MG63 (cell line): ENCODE data around the gene SLIT3. TPM values are rescaled to one million over a fixed set of nuclear protein-coding genes. Genes with fewer than 3 reads are reported as not detected.
"Not testable (repeated sequence)": the region's sequence is repeated elsewhere in the genome, so short reads cannot be mapped to it uniquely, and the experiment has no call there.

Source experiments
- DNase-seq: peaks from one replicate; pipeline ENCODE4 v3.0.0-alpha.2; 2020
- H3K27me3 ChIP-seq: fragments of 250-450 bp; sonication (Bioruptor Pico); 2 replicates; pipeline ENCODE4 v1.5.1; 2020; ENCODE audit warnings: mild to moderate bottlenecking, moderate library complexity
- H3K36me3 ChIP-seq: fragments of 250-450 bp; sonication (Bioruptor Pico); 2 replicates; pipeline ENCODE4 v1.5.1; 2020; ENCODE audit warnings: mild to moderate bottlenecking, moderate library complexity
- H3K4me3 ChIP-seq: fragments of 250-450 bp; sonication (Bioruptor Pico); 2 replicates; pipeline ENCODE4 v1.5.1; 2020; ENCODE audit warnings: mild to moderate bottlenecking, moderate library complexity
- H3K9me3 ChIP-seq: fragments of 250-450 bp; sonication (Bioruptor Pico); 2 replicates; pipeline ENCODE4 v1.5.1; 2020; ENCODE audit warnings: mild to moderate bottlenecking, moderate library complexity
- total RNA-seq: library from RNA; depleted of rRNA; stranded (reverse); fragments of >200 nt; shearing (Covaris generic); gene quantifications from 2 replicates; pipeline ENCODE4 v1.2.3, GENCODE V29; 2014; ENCODE audit warnings: low replicate concordance

Gene SLIT3
- total RNA-seq, 1 experiment from 2014 or later, result 8.0 TPM

DNA sequence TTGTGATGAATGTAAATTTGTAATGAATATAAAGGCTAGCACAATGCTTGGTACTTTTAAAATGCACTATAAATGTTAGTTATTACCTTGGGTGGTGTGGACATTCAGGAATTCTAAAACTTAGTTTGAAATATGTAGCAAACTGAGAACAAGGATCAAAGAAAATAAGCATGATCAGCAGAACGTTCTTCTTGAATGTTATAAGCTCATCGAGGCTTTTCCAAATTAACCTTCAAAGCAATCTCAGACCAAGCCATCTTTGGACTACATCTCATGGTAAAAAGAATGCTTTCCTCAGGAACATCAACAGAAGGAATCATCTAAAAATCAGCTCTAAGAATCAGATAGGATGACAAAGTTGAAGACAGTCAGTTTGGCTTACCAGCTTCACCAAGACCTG is 146.3 kb downstream of the SLIT3 start:
- peaks cover 25% of the 10 kb centered on the region for H3K9me3 ChIP-seq
- H3K27me3 ChIP-seq, result no peaks in the 10 kb centered on the region
- no peaks in the 10 kb centered on the region for H3K36me3 ChIP-seq
- no peak for DNase-seq
- no peak overlapping the region for H3K4me3 ChIP-seq

DNA sequence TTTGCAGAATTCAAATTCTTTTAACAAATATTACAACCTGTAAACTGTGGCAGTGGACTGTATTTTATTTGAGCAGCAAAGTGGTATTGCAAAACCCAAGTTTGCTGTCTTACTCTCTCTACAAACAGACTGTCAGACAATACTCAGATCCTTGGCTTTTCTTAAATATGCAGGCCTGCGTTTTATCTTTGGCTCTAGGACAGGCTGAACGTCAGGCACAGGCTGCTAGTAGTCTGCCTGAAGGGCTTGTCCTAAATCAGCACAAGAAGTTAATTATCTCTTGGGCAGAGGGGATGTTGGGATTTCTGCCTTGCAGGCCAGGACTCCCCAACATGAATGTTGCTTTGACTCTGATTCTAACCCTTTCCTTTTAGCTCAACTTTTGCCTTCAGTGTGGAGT is 147.5 kb downstream of the SLIT3 start:
- H3K4me3 ChIP-seq, result no peak overlapping the region
- H3K27me3 ChIP-seq, result no peaks in the 10 kb centered on the region
- no peaks in the 10 kb centered on the region for H3K36me3 ChIP-seq
- peaks cover 13% of the 10 kb centered on the region for H3K9me3 ChIP-seq
- no peak for DNase-seq

DNA sequence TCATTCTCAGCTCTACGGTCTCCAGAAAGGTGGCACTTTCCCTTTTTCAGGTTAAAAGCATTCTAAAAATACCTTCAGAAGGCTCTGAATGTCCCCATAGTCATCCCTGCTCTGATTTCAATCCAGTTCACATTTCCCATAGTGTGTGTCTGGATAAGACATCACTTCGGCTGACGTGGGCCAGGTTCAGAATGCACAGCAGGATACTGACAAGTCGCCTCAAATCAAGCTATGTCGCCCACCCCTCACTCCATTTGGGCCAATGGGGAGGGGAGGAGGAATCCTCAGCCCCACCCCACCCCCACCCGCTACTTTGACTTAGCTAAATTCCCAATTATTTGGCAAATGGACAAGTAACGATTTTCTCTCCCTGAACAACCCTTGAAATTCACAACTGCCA is 148.0 kb downstream of the SLIT3 start:
- no peak for DNase-seq
- Histone ChIP-seq H3K36me3 (no peaks in the 10 kb centered on the region), H3K27me3 (no peaks in the 10 kb centered on the region), H3K4me3 (no peak overlapping the region), H3K9me3 (peaks cover 8% of the 10 kb centered on the region)

DNA sequence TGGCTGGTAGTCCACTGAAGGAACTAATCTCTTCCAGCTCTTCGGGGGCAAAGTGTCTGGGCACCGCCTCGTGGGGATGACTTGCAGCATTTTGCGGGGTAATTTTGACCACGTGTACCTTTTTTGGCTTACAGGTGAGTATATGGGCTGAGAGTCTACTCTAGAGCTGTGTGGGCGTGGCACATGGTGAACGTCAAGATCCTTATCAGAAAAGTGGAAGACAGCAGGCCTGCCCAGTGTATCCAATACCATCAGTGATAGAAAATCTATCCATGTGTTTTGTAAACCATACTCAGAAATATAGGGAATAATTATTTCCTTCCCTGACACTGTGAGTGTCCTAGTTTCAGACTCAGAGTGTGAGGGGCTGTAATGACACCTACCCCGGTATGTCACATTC is 148.5 kb downstream of the SLIT3 start:
- Histone ChIP-seq H3K27me3 (no peaks in the 10 kb centered on the region), H3K36me3 (no peaks in the 10 kb centered on the region), H3K4me3 (no peak overlapping the region), H3K9me3 (peaks cover 4% of the 10 kb centered on the region)
- no peak for DNase-seq

DNA sequence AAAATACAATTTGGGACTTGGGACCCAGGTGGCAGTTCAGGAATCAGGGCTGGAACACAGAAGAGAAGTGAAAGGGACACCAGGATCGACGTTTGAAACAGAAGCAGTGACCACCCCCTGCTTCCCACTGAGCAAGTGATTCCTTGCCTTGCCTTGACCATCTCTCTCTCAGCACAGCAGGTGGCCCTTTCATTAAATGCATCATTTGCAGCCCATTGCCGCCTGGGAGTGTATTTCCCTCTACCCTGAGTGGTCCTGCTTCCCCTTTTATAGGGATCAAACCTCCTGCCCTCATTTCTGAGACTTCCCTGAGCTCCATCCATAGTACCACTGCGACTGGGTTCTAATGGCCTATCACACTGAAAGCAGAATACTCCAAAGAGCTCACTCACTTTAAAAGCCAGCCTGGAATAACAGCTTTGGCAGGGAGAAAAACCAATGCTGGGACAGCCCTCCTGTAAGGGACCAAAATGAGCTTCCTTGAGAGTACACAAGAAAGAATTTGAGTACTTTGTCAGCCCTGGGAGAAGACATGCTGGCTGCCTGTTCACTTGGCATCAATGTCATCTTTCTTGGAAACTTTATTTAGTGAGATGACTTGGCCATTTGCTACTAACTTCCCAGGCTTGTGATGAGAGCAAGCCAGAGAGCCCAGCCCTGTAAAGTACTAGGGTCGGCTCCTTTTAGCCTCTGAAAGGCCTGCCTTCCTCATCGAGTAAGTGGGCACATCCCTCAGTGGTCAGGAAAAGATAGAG is 149.7 kb downstream of the SLIT3 start:
- Histone ChIP-seq H3K27me3 (no peaks in the 10 kb centered on the region), H3K36me3 (no peaks in the 10 kb centered on the region), H3K9me3 (no peaks in the 10 kb centered on the region; the same call in 1 of the 2 replicates), H3K4me3 (no peak overlapping the region)
- no peak for DNase-seq

DNA sequence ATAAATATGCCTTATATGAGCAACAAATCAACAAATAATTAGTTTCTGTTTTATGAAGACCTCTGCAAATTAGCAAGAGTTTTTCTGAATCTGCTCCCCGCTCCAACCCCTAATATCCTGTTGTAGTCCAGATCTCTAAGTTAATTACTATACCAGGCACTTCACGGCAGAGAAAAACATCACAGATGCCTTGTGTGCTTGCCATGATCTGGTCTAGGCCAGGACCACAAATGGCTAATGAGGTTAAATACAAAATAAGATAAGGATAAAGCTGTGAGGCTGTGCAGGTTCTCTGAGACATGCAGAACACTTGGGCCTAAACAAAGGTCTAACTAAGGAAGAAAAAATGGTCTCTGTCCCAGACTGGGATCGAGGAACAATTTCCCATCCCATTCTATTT is 150.8 kb downstream of the SLIT3 start:
- Histone ChIP-seq H3K4me3 (no peak overlapping the region), H3K9me3 (no peaks in the 10 kb centered on the region), H3K27me3 (no peaks in the 10 kb centered on the region), H3K36me3 (no peaks in the 10 kb centered on the region)
- no peak for DNase-seq

DNA sequence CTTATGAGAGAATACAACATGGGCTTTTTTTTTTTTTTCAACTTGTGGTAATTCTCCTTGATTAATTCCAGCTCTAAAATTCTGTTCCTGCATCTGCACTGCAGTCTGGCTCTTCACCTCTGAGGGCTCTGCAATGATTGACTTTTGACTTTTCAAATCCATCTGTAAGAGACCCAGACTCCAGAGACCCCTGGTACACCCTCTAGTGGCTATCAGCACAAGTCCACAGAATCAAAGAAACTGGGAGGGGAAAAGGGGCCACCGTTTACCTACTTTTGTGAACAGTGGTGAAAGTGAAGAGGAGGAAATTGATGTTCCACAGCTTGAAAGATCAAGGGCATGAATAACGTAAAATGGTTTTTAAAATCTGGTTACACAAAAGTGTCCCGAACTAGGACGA is 151.6 kb downstream of the SLIT3 start:
- Histone ChIP-seq H3K27me3 (no peaks in the 10 kb centered on the region), H3K4me3 (no peak overlapping the region)

DNA sequence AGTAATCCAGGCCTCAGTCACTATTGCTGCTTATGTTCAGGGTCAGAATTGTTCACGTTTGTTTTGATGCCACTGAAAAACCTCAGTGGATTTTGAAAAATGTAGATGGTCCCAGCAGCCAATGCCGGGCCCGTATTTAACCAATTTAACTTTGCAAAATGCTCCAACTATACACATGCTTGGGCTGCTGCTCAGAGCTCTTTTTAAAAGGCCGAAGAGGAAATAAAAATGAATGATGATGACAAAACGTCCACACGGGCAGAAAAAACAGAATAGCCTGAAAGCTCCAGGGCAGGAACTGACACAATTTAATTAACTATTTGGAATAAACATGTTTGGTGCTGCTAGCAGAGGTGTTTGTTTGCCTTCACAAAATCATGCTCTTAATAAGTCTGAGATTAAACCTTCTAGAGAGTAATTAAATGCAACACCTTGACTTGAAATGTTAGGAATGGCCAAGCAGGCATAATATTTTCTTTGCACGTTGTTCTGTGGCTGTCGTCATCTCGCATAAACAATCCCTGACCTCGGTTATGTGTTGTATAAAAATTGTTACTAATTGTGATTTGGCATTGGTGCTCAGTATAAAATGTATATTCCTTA is 152.7 kb downstream of the SLIT3 start:
- Histone ChIP-seq H3K27me3 (no peaks in the 10 kb centered on the region), H3K9me3 (no peaks in the 10 kb centered on the region), H3K36me3 (no peaks in the 10 kb centered on the region), H3K4me3 (no peak overlapping the region)
- no peak for DNase-seq

More for the DNA sequence above, 151.6 kb downstream of the SLIT3 start:
- H3K9me3 ChIP-seq, result no peaks in the 10 kb centered on the region
- H3K36me3 ChIP-seq, result no peaks in the 10 kb centered on the region
- DNase-seq, result no peak

DNA sequence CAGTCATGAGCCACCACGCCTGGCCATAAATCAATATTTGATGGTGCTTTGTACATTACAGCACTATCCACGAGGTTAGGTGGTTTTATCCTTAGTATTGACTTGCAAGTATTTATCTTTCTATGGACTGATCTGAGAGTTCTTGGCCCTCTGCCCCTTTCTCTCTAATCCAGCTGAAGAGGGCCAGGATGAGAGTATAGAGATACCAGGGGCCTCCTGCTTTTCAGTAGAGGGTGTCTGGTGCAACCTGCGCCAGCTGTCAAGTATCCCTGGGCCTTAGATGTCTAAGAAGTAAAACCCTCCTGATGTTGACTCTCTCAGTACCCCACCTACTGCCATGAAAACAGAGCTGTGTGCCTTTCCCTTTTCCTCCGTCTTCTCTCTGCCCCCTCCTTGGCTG is 153.4 kb downstream of the SLIT3 start:
- no peak for DNase-seq
- H3K4me3 ChIP-seq, result no peak overlapping the region
- no peaks in the 10 kb centered on the region for H3K36me3 ChIP-seq
- no peaks in the 10 kb centered on the region for H3K9me3 ChIP-seq
- no peaks in the 10 kb centered on the region for H3K27me3 ChIP-seq

DNA sequence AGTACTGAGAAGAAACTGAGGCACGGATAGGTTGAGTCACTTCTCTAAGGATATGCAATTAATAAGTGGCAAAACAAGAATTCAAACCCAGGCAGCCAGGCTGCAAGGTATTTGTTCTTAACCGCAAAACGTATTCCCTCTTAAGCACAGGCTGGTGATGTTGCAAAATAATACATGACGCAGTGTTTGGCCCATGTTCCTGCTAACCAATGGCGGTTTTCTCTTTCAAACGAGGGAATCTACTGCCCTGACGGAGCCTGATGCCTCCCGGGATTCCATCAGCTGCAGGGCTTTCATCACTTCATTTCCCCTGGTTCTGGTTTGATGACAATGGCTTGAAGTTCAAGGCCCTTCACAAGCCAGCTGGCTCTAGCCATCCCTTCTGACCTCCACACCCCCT is 154.8 kb downstream of the SLIT3 start:
- DNase-seq, result no peak
- H3K4me3 ChIP-seq, result no peak overlapping the region
- H3K36me3 ChIP-seq, result no peaks in the 10 kb centered on the region
- H3K27me3 ChIP-seq, result no peaks in the 10 kb centered on the region
- H3K9me3 ChIP-seq, result no peaks in the 10 kb centered on the region

DNA sequence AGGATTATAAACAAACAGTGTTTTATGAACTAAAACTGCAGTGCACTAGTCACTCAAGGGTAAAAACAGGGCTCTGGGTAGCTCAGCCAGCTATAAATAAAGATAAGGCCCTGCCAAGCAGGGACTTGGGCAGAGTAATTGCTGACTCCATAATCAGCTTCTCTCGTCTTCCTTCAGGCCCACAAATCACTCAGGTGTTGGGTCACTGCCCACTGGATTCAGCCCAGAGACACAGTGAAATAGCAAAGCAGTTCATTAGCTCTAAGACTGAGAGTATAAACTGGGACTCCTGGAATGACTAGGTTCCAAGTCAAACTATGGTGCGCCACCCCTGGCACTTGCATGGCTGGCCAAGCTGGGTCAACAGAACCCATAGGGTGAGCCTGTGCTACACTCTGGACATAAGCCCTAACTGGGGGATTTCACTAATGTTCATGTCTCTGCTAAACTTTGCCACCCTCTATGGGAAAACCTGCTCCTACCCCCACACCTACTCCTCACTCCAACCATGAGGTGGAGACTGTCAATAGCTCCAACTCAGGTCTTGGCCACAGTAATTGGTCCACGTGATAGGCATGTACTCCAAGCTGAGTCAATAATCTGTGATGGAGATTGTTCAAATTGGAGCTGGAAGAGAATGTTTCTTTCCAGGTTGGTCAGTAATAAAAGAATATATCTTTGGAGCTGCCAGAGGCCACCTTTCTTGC is 158.5 kb downstream of the SLIT3 start:
- H3K36me3 ChIP-seq, result no peaks in the 10 kb centered on the region
- peak; percentile 91 for DNase-seq
- no peaks in the 10 kb centered on the region for H3K27me3 ChIP-seq
- H3K4me3 ChIP-seq, result no peak overlapping the region
- H3K9me3 ChIP-seq, result no peaks in the 10 kb centered on the region

DNA sequence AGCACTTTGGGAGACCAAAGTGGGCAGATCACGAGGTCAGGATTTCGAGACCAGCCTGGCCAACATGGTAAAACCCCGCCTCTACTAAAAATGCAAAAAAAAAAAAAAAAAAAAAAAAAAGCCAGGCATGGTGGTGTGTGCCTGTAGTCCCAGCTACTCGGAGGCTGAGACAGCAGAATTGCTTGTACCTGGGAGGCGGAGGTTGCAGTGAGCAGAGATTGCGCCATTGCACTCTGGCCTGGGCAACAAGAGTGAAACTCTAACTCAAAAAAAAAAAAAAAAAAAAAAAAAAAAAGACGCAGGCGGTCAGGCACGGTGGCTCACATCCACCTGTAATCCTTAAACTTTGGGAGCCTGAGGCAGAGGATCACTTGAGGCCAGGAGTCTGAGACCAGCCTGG is 160.7 kb downstream of the SLIT3 start:
- not testable (repeated sequence) for H3K36me3 ChIP-seq, H3K27me3 ChIP-seq, H3K4me3 ChIP-seq, DNase-seq, H3K9me3 ChIP-seq

DNA sequence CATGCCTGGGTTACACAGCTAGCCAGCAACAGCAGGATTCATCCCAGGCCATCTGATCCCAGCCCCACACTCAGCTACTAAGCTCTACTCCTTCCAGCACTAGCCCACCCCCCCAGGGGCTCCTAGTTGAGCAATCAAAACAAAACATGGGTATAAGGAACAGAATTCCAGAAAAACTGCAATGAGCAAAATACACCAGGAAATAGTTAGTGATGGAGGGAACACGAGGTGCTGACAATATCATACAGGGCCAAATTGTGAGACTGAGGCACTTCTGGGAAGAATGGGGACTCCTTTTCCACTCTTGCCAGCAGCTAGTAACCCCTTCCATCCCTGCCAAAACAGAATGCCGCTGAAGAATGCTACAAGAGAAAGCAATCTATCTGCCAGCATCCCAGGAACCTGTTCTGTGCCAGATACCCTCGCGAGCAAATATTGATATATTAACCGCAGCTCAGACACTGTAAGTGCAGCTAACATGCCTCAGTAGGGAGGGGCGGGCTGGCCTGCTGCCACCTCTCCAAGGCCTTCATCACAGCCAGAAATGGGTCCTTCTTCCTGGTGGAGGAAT is 161.4 kb downstream of the SLIT3 start:
- Histone ChIP-seq H3K36me3 (no peaks in the 10 kb centered on the region), H3K4me3 (no peak overlapping the region), H3K9me3 (no peaks in the 10 kb centered on the region), H3K27me3 (no peaks in the 10 kb centered on the region)
- peak; percentile 22 for DNase-seq

DNA sequence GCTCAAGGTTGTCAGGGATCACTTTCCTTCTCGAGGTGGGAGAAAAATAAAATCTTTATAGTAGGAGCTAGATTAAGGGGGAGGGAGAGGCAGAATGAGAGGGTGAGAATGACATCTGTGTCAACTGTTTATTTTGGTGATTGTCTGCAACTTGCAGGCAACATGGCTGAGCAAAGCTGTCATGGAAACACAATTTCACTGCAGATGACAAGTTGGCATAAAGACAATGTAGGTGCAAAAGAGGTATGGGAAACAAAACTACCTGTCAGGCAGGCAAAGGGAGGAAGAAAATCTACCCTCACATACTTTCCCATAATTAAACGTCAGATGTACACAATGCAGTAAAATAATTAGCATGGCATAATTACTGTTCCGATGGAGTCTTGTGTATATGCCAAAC is 167.4 kb downstream of the SLIT3 start:
- Histone ChIP-seq H3K36me3 (no peaks in the 10 kb centered on the region), H3K9me3 (no peaks in the 10 kb centered on the region), H3K27me3 (no peaks in the 10 kb centered on the region), H3K4me3 (no peak overlapping the region)
- DNase-seq, result no peak

DNA sequence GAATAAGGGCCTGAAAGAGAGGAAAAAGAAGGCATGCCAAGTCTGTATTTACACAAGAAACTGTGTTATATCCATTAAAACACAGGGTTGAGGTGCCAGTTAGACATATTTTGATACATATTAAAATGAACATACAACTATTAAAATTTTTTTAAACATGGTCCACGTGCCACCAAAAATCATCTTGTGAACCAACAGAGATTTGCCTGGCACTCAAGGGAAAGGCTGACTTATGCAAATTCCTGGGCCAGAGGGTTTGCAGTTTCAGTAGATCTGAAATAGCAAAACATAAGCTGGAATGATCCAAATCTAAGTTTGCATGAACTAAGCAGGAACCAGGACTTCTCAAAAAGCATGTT is 168.7 kb downstream of the SLIT3 start:
- Histone ChIP-seq H3K27me3 (no peaks in the 10 kb centered on the region), H3K36me3 (no peaks in the 10 kb centered on the region), H3K4me3 (no peak overlapping the region), H3K9me3 (no peaks in the 10 kb centered on the region)
- DNase-seq, result no peak

DNA sequence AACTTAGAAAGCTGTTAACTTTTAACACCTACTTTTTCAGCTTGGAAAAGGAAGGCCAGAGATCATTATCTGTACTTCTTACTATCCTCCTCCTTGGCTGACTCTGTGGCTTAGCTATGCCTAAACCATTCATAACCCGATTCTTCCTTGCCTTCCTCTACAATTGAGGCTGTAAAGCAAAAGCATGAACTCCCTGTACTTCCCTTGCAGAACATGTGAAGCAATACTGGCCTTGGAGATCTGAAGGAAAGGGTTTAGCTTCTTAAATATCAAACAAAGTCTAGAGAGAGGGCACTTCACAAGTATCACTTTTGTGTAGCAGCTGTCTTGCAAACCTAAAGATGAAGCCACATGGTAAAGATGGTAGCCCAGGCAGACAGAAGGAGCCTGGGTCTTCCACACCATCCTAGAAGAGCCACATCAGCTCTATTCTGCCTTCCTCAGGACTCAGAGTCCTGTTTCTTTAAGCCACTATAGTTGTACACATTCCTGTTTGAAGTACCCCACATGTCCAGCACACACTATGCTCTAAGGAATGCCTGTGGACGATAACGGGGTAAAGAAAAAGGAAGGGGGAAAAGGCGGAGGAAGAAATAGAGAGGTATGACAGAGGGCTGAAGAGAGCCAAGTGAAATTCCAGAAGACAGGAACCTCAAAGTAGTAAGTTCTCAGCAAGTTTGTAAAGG is 169.2 kb downstream of the SLIT3 start:
- no peaks in the 10 kb centered on the region for H3K9me3 ChIP-seq
- no peak overlapping the region for H3K4me3 ChIP-seq
- DNase-seq, result no peak
- H3K27me3 ChIP-seq, result no peaks in the 10 kb centered on the region
- no peaks in the 10 kb centered on the region for H3K36me3 ChIP-seq

DNA sequence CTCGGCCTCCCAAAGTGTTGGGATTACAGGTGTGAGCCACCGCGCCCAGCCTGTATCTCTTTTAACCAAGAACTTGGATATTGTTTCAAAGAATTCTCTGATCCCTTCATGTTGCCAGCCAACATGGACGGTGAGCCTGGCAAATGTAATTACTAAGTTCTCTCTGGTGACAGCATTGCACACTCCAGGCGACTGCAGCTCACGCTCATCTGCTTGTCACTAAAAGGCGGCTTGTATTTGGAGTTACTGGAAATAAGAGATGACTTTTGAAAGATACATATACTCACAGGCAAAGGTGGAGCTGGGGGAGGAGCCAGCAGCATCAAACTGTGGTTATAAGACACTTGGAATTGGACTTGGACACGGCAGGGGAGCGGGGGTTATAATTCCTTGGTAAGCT is 172.3 kb downstream of the SLIT3 start:
- no peak overlapping the region for H3K4me3 ChIP-seq
- no peak for DNase-seq
- no peaks in the 10 kb centered on the region for H3K9me3 ChIP-seq
- H3K36me3 ChIP-seq, result no peaks in the 10 kb centered on the region
- no peaks in the 10 kb centered on the region for H3K27me3 ChIP-seq
